GM21367 (cell line): ENCODE results near the gene LIN7A.
A peak's percentile ranks its signal among the peaks of the same experiment; 100 is the strongest.

Source experiments
- ATAC-seq: cut with Tn5 transposase; IDR thresholded peaks from one replicate; pipeline ENCODE4 v1.9.1; 2021; ENCODE audit not compliant: unreplicated experiment

The LIN7A gene

GRCh38 chr12:80937391-80938238 is at the start of gene LIN7A:
LIN7A (minus strand) TSS chr12:80937934; CDS start chr12:80937722, 212 bp downstream.
- ATAC-seq: peak; percentile 14

- no peak for ATAC-seq
Measured at GRCh38 chr12:80986224-80986623, 48.5 kb upstream of the LIN7A start.

GRCh38 chr12:80979816-80980215 is 42.1 kb upstream of the LIN7A start:
- ATAC-seq: no peak

GRCh38 chr12:80979251-80979650 is 41.5 kb upstream of the LIN7A start:
- no peak for ATAC-seq

GRCh38 chr12:80977346-80977745 is 39.6 kb upstream of the LIN7A start:
- ATAC-seq: no peak

GRCh38 chr12:80968326-80968725 is 30.6 kb upstream of the LIN7A start:
- ATAC-seq: no peak

GRCh38 chr12:80967565-80967964 is 29.8 kb upstream of the LIN7A start:
- ATAC-seq: no peak

- ATAC-seq: no peak
Measured at GRCh38 chr12:80966001-80966400, 28.3 kb upstream of the LIN7A start.

GRCh38 chr12:80958162-80958561 is 20.4 kb upstream of the LIN7A start:
- ATAC-seq: no peak

GRCh38 chr12:80954857-80955520 is 17.3 kb upstream of the LIN7A start:
- ATAC-seq: no peak

GRCh38 chr12:80952443-80952842 is 14.7 kb upstream of the LIN7A start:
- no peak for ATAC-seq

- peak; percentile 53 for ATAC-seq
Measured at GRCh38 chr12:80946591-80946990, 8.9 kb upstream of the LIN7A start.

GRCh38 chr12:80943338-80943737 is 5.6 kb upstream of the LIN7A start:
- ATAC-seq: no peak

- ATAC-seq: no peak
Measured at GRCh38 chr12:80941916-80942315, 4.2 kb upstream of the LIN7A start.

- no peak for ATAC-seq
Measured at GRCh38 chr12:80939231-80939950, 1.7 kb upstream of the LIN7A start.

GRCh38 chr12:80938397-80938796 is 663 bp upstream of the LIN7A start:
- ATAC-seq: no peak

GRCh38 chr12:80936642-80937390 is 918 bp downstream of the LIN7A start:
- ATAC-seq: peak; percentile 45

- ATAC-seq: no peak
Measured at GRCh38 chr12:80936353-80936641, 1.4 kb downstream of the LIN7A start.

GRCh38 chr12:80935111-80935510 is 2.6 kb downstream of the LIN7A start:
- ATAC-seq: no peak

- ATAC-seq: no peak
Measured at GRCh38 chr12:80925983-80926382, 11.8 kb downstream of the LIN7A start.

- ATAC-seq: no peak
Measured at GRCh38 chr12:80925237-80925636, 12.5 kb downstream of the LIN7A start.
